Hepatocyte (in vitro differentiated cells): ENCODE measurements around the gene CARMIL1. TPM values are rescaled to one million over a fixed set of nuclear protein-coding genes. Genes with fewer than 3 reads are reported as not detected.

Experiments used
- DNase-seq: peaks from one replicate; pipeline ENCODE4 v3.0.0-alpha.2; 2016; ENCODE audit warnings: low spot score
- H2AFZ ChIP-seq: fragments of 200-600 bp; sonication (generic); 2 replicates; pipeline ENCODE4 v1.6.0; 2016; ENCODE audit warnings: antibody characterized with exemption, mild to moderate bottlenecking
- H3K27ac ChIP-seq: fragments of 200-600 bp; sonication (generic); 2 replicates; pipeline ENCODE4 v1.5.1; 2016; ENCODE audit warnings: mild to moderate bottlenecking
- H3K27me3 ChIP-seq: fragments of 200-600 bp; sonication (generic); 2 replicates; pipeline ENCODE4 v1.6.1; 2016
- H3K36me3 ChIP-seq: fragments of 200-600 bp; sonication (generic); replicated peaks from 2 replicates; pipeline ENCODE4 v1.5.1; 2016; ENCODE audit warnings: low read depth; ENCODE audit not compliant: insufficient read depth
- H3K4me1 ChIP-seq: fragments of 200-600 bp; sonication (generic); 2 replicates; pipeline ENCODE4 v1.5.1; 2016; ENCODE audit warnings: mild to moderate bottlenecking, moderate library complexity; ENCODE audit not compliant: insufficient read depth
- H3K4me2 ChIP-seq: fragments of 200-600 bp; sonication (generic); 2 replicates; pipeline ENCODE4 v1.6.0; 2016
- H3K4me3 ChIP-seq: fragments of 200-600 bp; sonication (generic); 2 replicates; pipeline ENCODE4 v1.5.1; 2016; ENCODE audit warnings: mild to moderate bottlenecking
- H3K79me2 ChIP-seq: fragments of 200-600 bp; sonication (generic); 2 replicates; pipeline ENCODE4 v1.6.0; 2017; ENCODE audit warnings: mild to moderate bottlenecking
- H3K9me2 ChIP-seq: fragments of 200-600 bp; sonication (generic); replicated peaks from 2 replicates; pipeline ENCODE4 v1.6.0; 2017; ENCODE audit warnings: mild to moderate bottlenecking; ENCODE audit not compliant: insufficient read depth
- H3K9me3 ChIP-seq: fragments of 200-600 bp; sonication (generic); 2 replicates; pipeline ENCODE4 v1.5.1; 2016; ENCODE audit warnings: low read depth, mild to moderate bottlenecking
- H4K20me1 ChIP-seq: fragments of 200-600 bp; sonication (generic); 2 replicates; pipeline ENCODE4 v1.6.0; 2016; ENCODE audit warnings: mild to moderate bottlenecking; ENCODE audit not compliant: insufficient read depth, poor library complexity, severe bottlenecking
- EZH2 ChIP-seq: fragments of 200-600 bp; sonication (generic); IDR thresholded peaks from 2 replicates; pipeline ENCODE4 v1.6.1; 2016; ENCODE audit warnings: antibody characterized with exemption, mild to moderate bottlenecking, borderline replicate concordance
- EZH2phosphoT487 ChIP-seq: fragments of 200-600 bp; sonication (generic); IDR thresholded peaks from one replicate; pipeline ENCODE4 v1.6.1; 2018; ENCODE audit warnings: antibody characterized with exemption, mild to moderate bottlenecking, low read depth, moderate library complexity; ENCODE audit not compliant: unreplicated experiment, severe bottlenecking
- WGBS: methylation state at CpG from one replicate; pipeline ENCODE4 v1.1.6; 2016; ENCODE audit warnings: low lambda C conversion rate; ENCODE audit errors: missing lambda C conversion rate; 5-methylcytosine and 5-hydroxymethylcytosine counted together
- polyA plus RNA-seq: library from polyadenylated mRNA; unstranded; fragments of >200 nt; fragmentation: Nextera tagmentation; extraction: Ambion mirVana; gene quantifications from 2 replicates; pipeline ENCODE4 v1.2.1, GENCODE V29; 2016
- total RNA-seq: library from RNA; depleted of rRNA; stranded (reverse); fragments of >200 nt; gene quantifications from 2 replicates; pipeline ENCODE4 v1.2.3, GENCODE V29; 2014
- TF ChIP-seq, protein P1 (sequence below): fragments of 200-600 bp; sonication (generic); IDR thresholded peaks from 2 replicates; pipeline ENCODE4 v1.5.1; 2016; ENCODE audit warnings: antibody characterized with exemption, mild to moderate bottlenecking; ENCODE audit not compliant: poor library complexity

Gene CARMIL1
- total and polyA plus RNA-seq, 2 experiments from 2014 or later = 19.5 to 40.6 TPM

- peak overlapping the region; percentile 35 for H3K27ac ChIP-seq
- no peaks in the 10 kb centered on the region for H3K9me2 ChIP-seq
- peaks cover 8% of the 10 kb centered on the region for H4K20me1 ChIP-seq
- no peak overlapping the region for H3K4me3 ChIP-seq
- peaks cover 12% of the 10 kb centered on the region for H3K4me1 ChIP-seq
- peak overlapping the region; percentile 23 for H3K4me2 ChIP-seq
- WGBS = 69% methylated on average over 4 of the region's 4 CpGs
- no peak overlapping the region for H2AFZ ChIP-seq
- no peaks in the 10 kb centered on the region for H3K27me3 ChIP-seq
- no peaks in the 10 kb centered on the region for H3K9me3 ChIP-seq
- no peak for DNase-seq
- no peak for TF ChIP-seq EZH2
- no peak for TF ChIP-seq EZH2phosphoT487
- TF ChIP-seq, protein P1, sequence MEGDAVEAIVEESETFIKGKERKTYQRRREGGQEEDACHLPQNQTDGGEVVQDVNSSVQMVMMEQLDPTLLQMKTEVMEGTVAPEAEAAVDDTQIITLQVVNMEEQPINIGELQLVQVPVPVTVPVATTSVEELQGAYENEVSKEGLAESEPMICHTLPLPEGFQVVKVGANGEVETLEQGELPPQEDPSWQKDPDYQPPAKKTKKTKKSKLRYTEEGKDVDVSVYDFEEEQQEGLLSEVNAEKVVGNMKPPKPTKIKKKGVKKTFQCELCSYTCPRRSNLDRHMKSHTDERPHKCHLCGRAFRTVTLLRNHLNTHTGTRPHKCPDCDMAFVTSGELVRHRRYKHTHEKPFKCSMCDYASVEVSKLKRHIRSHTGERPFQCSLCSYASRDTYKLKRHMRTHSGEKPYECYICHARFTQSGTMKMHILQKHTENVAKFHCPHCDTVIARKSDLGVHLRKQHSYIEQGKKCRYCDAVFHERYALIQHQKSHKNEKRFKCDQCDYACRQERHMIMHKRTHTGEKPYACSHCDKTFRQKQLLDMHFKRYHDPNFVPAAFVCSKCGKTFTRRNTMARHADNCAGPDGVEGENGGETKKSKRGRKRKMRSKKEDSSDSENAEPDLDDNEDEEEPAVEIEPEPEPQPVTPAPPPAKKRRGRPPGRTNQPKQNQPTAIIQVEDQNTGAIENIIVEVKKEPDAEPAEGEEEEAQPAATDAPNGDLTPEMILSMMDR = no peak
- H3K79me2 ChIP-seq = peaks cover 98% of the 10 kb centered on the region
- H3K36me3 ChIP-seq = no peaks in the 10 kb centered on the region
Measured at GRCh38 chr6:25329982-25330381, 50.8 kb downstream of the CARMIL1 start.

DNA sequence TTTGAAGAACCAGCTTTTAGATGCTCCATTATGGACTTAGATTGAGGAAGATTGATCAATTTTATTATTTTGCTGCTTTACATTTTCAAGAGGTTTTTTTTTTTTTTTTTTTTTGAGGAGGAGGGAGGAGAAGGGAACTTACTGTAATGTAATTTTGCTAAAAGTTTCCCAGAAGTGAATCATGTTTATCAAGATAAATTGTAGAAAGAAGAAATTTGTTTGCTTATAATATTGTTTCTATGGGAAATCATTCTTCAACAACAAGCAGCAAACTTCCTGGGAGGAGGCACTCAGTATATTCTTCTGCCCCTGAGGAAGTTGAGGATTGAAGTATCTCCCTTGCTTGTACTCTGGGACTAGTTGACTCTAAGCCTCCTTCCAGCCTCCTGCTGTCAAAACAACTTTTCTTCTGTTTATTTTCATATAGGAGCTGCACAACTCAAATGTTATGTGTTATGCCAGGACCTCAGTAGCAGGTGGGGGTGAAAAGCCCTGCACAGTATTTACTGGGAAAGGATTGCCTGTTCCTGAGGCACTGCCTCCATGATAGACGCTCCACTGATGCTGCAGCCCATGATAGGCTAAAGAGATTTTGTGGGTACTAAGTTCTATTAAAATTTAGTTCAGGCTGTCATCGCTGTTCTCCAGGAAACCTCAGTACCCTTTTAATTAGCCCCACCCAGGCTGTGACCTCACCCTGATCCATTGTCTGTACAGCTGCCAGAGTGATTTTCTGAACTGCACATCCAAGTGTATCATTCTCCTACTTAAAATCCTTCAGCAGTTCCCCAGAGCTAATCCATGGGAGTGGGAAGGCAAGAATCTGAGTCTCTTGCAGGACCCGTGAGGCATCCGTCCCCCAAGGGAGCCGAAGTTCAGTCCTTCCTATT is 51.9 kb downstream of the CARMIL1 start:
- DNase-seq = no peak
- no peak overlapping the region for H3K4me3 ChIP-seq
- no peak overlapping the region for H3K27ac ChIP-seq
- H2AFZ ChIP-seq = no peak overlapping the region
- no peak overlapping the region for H3K4me2 ChIP-seq
- H4K20me1 ChIP-seq = peaks cover 9% of the 10 kb centered on the region
- WGBS = 67% methylated on average over 5 of the region's 5 CpGs
- H3K79me2 ChIP-seq = peaks cover 98% of the 10 kb centered on the region
- H3K27me3 ChIP-seq = no peaks in the 10 kb centered on the region
- H3K4me1 ChIP-seq = peaks cover 17% of the 10 kb centered on the region
- no peaks in the 10 kb centered on the region for H3K9me3 ChIP-seq
- H3K36me3 ChIP-seq = no peaks in the 10 kb centered on the region
- TF ChIP-seq, protein P1 = no peak
- TF ChIP-seq EZH2 (no peak), EZH2phosphoT487 (no peak)
- H3K9me2 ChIP-seq = no peaks in the 10 kb centered on the region

GRCh38 chr6:25332165-25332564 is 53.0 kb downstream of the CARMIL1 start:
- WGBS = 91% methylated on average over 3 of the region's 3 CpGs
- H2AFZ ChIP-seq = no peak overlapping the region
- no peak overlapping the region for H3K4me2 ChIP-seq
- DNase-seq = no peak
- H4K20me1 ChIP-seq = peaks cover 9% of the 10 kb centered on the region
- H3K4me1 ChIP-seq = peaks cover 23% of the 10 kb centered on the region
- H3K79me2 ChIP-seq = peaks cover 94% of the 10 kb centered on the region
- H3K4me3 ChIP-seq = no peak overlapping the region
- H3K27ac ChIP-seq = no peak overlapping the region
- TF ChIP-seq EZH2phosphoT487 (no peak), EZH2 (no peak)
- TF ChIP-seq, protein P1 = no peak
- no peaks in the 10 kb centered on the region for H3K27me3 ChIP-seq
- H3K9me3 ChIP-seq = no peaks in the 10 kb centered on the region
- no peaks in the 10 kb centered on the region for H3K36me3 ChIP-seq
- H3K9me2 ChIP-seq = no peaks in the 10 kb centered on the region
